Chondrocyte (in vitro differentiated cells): Measurements from ENCODE around the gene TREM1. TPM values are rescaled to one million over a fixed set of nuclear protein-coding genes. Genes with fewer than 3 reads are reported as not detected.

Experiments used
- DNase-seq: peaks from one replicate; pipeline ENCODE4 v3.0.0; 2021; ENCODE audit warnings: mixed read lengths, low spot score
- H3K27ac Mint-ChIP-seq: one replicate; pipeline ENCODE4 v1.8.0; 2021; ENCODE audit warnings: mild to moderate bottlenecking, moderate library complexity, mixed read lengths; ENCODE audit not compliant: unreplicated experiment
- H3K27me3 Mint-ChIP-seq: 2 replicates; pipeline ENCODE4 v1.8.0; 2021; ENCODE audit warnings: low read depth, mixed read lengths
- H3K36me3 Mint-ChIP-seq: 2 replicates; pipeline ENCODE4 v1.8.0; 2021; ENCODE audit warnings: low read depth, mixed read lengths
- H3K4me1 Mint-ChIP-seq: 2 replicates; pipeline ENCODE4 v1.8.0; 2021; ENCODE audit warnings: low read depth, mild to moderate bottlenecking, mixed read lengths
- H3K4me3 Mint-ChIP-seq: one replicate; pipeline ENCODE4 v1.8.0; 2021; ENCODE audit warnings: mild to moderate bottlenecking, moderate library complexity, mixed read lengths; ENCODE audit not compliant: unreplicated experiment
- H3K9me3 Mint-ChIP-seq: 2 replicates; pipeline ENCODE4 v1.8.0; 2021; ENCODE audit warnings: low read depth, mixed read lengths
- total RNA-seq: library from RNA; stranded (reverse); gene quantifications from 3 replicates; pipeline ENCODE4 v1.2.1, GENCODE V29; 2021
- TF ChIP-seq, protein P1 (sequence below): fragments of 200-600 bp; sonication (generic); IDR thresholded peaks from 2 replicates; pipeline ENCODE4 v1.5.0; 2021; ENCODE audit warnings: antibody characterized with exemption, mild to moderate bottlenecking, moderate library complexity

TREM1 gene
- total RNA-seq, 1 donor from 2014 or later: 0.25 TPM

DNA sequence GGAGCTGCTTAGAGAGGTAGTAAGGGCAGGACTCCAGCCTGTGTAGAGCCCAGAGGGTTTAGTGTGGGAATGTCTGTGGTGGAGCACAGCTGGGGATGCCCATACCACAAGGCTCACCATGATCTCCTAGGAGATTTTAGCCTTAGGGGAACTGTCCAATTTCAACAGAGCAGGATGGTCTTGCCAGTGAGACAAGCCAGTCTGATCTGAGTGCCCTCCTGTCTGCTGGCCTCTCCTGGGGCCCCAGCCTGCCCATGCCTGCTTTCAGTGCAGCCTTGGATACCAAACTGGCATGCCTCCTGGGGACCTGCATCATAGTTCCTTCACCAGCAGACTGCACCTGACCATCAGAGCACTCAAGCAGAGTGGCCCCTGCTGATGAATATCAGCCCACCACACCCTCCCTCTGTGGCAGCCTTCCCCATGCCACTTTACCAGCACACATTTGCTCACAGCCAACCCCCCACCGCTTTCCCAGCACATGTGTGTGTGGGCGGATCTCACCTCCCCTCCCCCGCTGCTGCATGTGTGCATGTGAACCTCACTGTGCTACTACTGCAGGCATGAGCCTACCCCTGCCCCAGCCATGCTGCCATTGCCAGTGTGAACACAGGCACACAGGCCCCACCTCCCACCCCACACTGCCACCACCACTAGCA is 7.9 kb upstream of the TREM1 start:
- H3K36me3 Mint-ChIP-seq: no peaks in the 10 kb centered on the region

DNA sequence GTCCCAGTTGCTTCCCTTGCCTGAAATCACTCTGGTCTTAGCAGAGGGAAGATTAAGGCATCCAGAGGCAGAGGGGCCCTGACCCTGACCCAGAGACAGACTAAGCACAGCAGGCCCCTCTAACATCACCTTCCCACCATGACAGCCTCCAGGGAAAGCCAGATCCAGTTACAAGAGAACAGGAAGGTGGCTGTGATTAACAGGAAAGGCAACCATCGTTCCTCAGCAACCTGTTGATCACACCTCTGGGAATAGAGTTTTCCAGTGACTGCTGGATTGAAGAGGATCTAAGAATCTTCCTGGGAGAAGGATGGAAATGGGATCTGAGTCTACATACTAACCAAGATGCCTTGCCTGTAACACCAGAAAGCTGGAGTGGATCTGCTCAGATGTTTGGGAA is 5.2 kb upstream of the TREM1 start:
- Mint-ChIP-seq H3K27me3 (peaks cover 25% of the 10 kb centered on the region), H3K4me3 (no peak overlapping the region), H3K4me1 (peaks cover 3% of the 10 kb centered on the region), H3K9me3 (no peaks in the 10 kb centered on the region), H3K36me3 (no peaks in the 10 kb centered on the region), H3K27ac (no peak overlapping the region)
- DNase-seq: no peak
- TF ChIP-seq, protein P1, sequence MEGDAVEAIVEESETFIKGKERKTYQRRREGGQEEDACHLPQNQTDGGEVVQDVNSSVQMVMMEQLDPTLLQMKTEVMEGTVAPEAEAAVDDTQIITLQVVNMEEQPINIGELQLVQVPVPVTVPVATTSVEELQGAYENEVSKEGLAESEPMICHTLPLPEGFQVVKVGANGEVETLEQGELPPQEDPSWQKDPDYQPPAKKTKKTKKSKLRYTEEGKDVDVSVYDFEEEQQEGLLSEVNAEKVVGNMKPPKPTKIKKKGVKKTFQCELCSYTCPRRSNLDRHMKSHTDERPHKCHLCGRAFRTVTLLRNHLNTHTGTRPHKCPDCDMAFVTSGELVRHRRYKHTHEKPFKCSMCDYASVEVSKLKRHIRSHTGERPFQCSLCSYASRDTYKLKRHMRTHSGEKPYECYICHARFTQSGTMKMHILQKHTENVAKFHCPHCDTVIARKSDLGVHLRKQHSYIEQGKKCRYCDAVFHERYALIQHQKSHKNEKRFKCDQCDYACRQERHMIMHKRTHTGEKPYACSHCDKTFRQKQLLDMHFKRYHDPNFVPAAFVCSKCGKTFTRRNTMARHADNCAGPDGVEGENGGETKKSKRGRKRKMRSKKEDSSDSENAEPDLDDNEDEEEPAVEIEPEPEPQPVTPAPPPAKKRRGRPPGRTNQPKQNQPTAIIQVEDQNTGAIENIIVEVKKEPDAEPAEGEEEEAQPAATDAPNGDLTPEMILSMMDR: no peak

More for the DNA sequence above, 7.9 kb upstream of the TREM1 start:
- Mint-ChIP-seq H3K27me3 (peaks cover 33% of the 10 kb centered on the region), H3K4me1 (no peaks in the 10 kb centered on the region), H3K4me3 (no peak overlapping the region), H3K27ac (no peak overlapping the region), H3K9me3 (peaks cover 6% of the 10 kb centered on the region)
- TF ChIP-seq, protein P1: no peak
- DNase-seq: no peak

DNA sequence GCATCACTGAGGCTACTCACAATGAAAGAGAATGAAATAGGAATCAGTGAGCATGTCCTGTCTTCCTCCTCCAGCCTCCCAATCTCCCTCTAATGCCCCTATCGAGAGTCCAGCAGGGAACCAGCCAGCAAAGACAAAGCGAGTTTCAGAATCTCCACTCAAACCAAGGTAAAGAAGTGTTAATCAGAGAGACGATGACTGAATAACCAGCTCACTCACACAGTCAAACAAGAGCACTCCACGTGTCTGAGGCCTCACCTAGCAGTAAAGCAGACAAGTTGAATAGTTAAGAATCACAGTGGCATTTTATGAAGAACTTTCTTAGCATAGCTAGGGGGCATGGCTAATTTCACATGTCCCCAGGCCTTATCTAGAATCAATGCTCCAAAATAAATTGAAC is 3.3 kb upstream of the TREM1 start:
- Mint-ChIP-seq H3K27me3 (peaks cover 26% of the 10 kb centered on the region), H3K36me3 (no peaks in the 10 kb centered on the region), H3K9me3 (no peaks in the 10 kb centered on the region), H3K4me1 (peaks cover 10% of the 10 kb centered on the region), H3K27ac (no peak overlapping the region), H3K4me3 (no peak overlapping the region)
- TF ChIP-seq, protein P1: no peak
- no peak for DNase-seq

- H3K4me3 Mint-ChIP-seq: no peak overlapping the region
- H3K27me3 Mint-ChIP-seq: peaks cover 27% of the 10 kb centered on the region
- peaks cover 13% of the 10 kb centered on the region for H3K4me1 Mint-ChIP-seq
- H3K36me3 Mint-ChIP-seq: no peaks in the 10 kb centered on the region
- no peak overlapping the region for H3K27ac Mint-ChIP-seq
- no peaks in the 10 kb centered on the region for H3K9me3 Mint-ChIP-seq
- TF ChIP-seq, protein P1: no peak
- DNase-seq: no peak
Observed at GRCh38 chr6:41288754-41289129, 2.3 kb upstream of the TREM1 start.

- TF ChIP-seq, protein P1: no peak
- peaks cover 13% of the 10 kb centered on the region for H3K4me1 Mint-ChIP-seq
- peaks cover 27% of the 10 kb centered on the region for H3K27me3 Mint-ChIP-seq
- no peak overlapping the region for H3K4me3 Mint-ChIP-seq
- no peaks in the 10 kb centered on the region for H3K36me3 Mint-ChIP-seq
- no peak for DNase-seq
- no peaks in the 10 kb centered on the region for H3K9me3 Mint-ChIP-seq
- H3K27ac Mint-ChIP-seq: no peak overlapping the region
Observed at GRCh38 chr6:41288030-41288753, 1.7 kb upstream of the TREM1 start.
